Ammon's horn (tissue), 1 donor: ENCODE measurements around the gene LIMK1.
"Not testable (repeated sequence)": the region's sequence is repeated elsewhere in the genome, so short reads cannot be mapped to it uniquely, and the experiment has no call there.

ENCODE experiments used
- DNase-seq: peaks from one replicate; pipeline ENCODE4 v3.0.0-alpha.2; 2016; ENCODE audit warnings: low spot score

Gene LIMK1

GRCh38 chr7:74083117-74083876, at the start of gene LIMK1:
Gene LIMK1 (plus strand): TSS chr7:74083804. CDS start chr7:74083991, 187 bp downstream.
- DNase-seq = peak; percentile 87

- DNase-seq = no peak
Measured at GRCh38 chr7:74037609-74038008, 46.0 kb upstream of the LIMK1 start.

- DNase-seq = no peak
Measured at GRCh38 chr7:74038194-74038961, 45.2 kb upstream of the LIMK1 start.

- no peak for DNase-seq
Measured at GRCh38 chr7:74039337-74039736, 44.3 kb upstream of the LIMK1 start.

GRCh38 chr7:74040101-74040790, 43.4 kb upstream of the LIMK1 start:
- DNase-seq = no peak

GRCh38 chr7:74040791-74041520, 42.6 kb upstream of the LIMK1 start:
- no peak for DNase-seq

- peak; percentile 56 for DNase-seq
Measured at GRCh38 chr7:74042746-74043522, 40.7 kb upstream of the LIMK1 start.

- DNase-seq = no peak
Measured at GRCh38 chr7:74043523-74043951, 40.1 kb upstream of the LIMK1 start.

GRCh38 chr7:74044366-74045350, 38.9 kb upstream of the LIMK1 start:
- peak; percentile 84 for DNase-seq

- not testable (repeated sequence) for DNase-seq
Measured at GRCh38 chr7:74046581-74046980, 37.0 kb upstream of the LIMK1 start.

- DNase-seq = no peak
Measured at GRCh38 chr7:74047804-74048380, 35.7 kb upstream of the LIMK1 start.

- DNase-seq = no peak
Measured at GRCh38 chr7:74048999-74049599, 34.5 kb upstream of the LIMK1 start.

GRCh38 chr7:74049997-74050798, 33.4 kb upstream of the LIMK1 start:
- DNase-seq = no peak

- no peak for DNase-seq
Measured at GRCh38 chr7:74051193-74051592, 32.4 kb upstream of the LIMK1 start.

GRCh38 chr7:74051629-74052410, 31.8 kb upstream of the LIMK1 start:
- no peak for DNase-seq

- no peak for DNase-seq
Measured at GRCh38 chr7:74052628-74053027, 31.0 kb upstream of the LIMK1 start.

- no peak for DNase-seq
Measured at GRCh38 chr7:74053589-74054186, 29.9 kb upstream of the LIMK1 start.
